ENCODE data around the gene SLC4A1AP.

SLC4A1AP gene

GRCh38 chr2:27702302-27702701 lies 38.6 kb downstream of the SLC4A1AP start:
- DNase-seq (ENCODE audit: low read depth, low spot score): no peak

GRCh38 chr2:27703638-27704341 lies 40.1 kb downstream of the SLC4A1AP start:
- peak; percentile 81 for DNase-seq (ENCODE audit: low read depth, low spot score)

- DNase-seq (ENCODE audit: low read depth, low spot score): no peak
Observed at GRCh38 chr2:27704342-27704876, 40.7 kb downstream of the SLC4A1AP start.

- DNase-seq (ENCODE audit: low read depth, low spot score): no peak
Observed at GRCh38 chr2:27705851-27706622, 42.3 kb downstream of the SLC4A1AP start.

GRCh38 chr2:27707462-27708256 lies 44.0 kb downstream of the SLC4A1AP start:
- DNase-seq (ENCODE audit: low read depth, low spot score): no peak

GRCh38 chr2:27708257-27708654 lies 44.6 kb downstream of the SLC4A1AP start:
- no peak for DNase-seq (ENCODE audit: low read depth, low spot score)

GRCh38 chr2:27708666-27709065 lies 45.0 kb downstream of the SLC4A1AP start:
- DNase-seq (ENCODE audit: low read depth, low spot score): no peak

GRCh38 chr2:27709326-27709725 lies 45.6 kb downstream of the SLC4A1AP start:
- DNase-seq (ENCODE audit: low read depth, low spot score): no peak

GRCh38 chr2:27709960-27710575 lies 46.4 kb downstream of the SLC4A1AP start:
- DNase-seq (ENCODE audit: low read depth, low spot score): no peak

GRCh38 chr2:27710640-27711430 lies 47.1 kb downstream of the SLC4A1AP start:
- no peak for DNase-seq (ENCODE audit: low read depth, low spot score)

GRCh38 chr2:27711804-27712203 lies 48.1 kb downstream of the SLC4A1AP start:
- DNase-seq (ENCODE audit: low read depth, low spot score): no peak

GRCh38 chr2:27712522-27712921 lies 48.8 kb downstream of the SLC4A1AP start:
- no peak for DNase-seq (ENCODE audit: low read depth, low spot score)

GRCh38 chr2:27713201-27713600 lies 49.5 kb downstream of the SLC4A1AP start:
- no peak for DNase-seq (ENCODE audit: low read depth, low spot score)

- no peak for DNase-seq (ENCODE audit: low read depth, low spot score)
Observed at GRCh38 chr2:27714053-27714452, 50.4 kb downstream of the SLC4A1AP start.

GRCh38 chr2:27714851-27715291 lies 51.2 kb downstream of the SLC4A1AP start:
- no peak for DNase-seq (ENCODE audit: low read depth, low spot score)

GRCh38 chr2:27715318-27716210 lies 51.9 kb downstream of the SLC4A1AP start:
- no peak for DNase-seq (ENCODE audit: low read depth, low spot score)

- no peak for DNase-seq (ENCODE audit: low read depth, low spot score)
Observed at GRCh38 chr2:27716301-27717069, 52.8 kb downstream of the SLC4A1AP start.

GRCh38 chr2:27717070-27717795 lies 53.5 kb downstream of the SLC4A1AP start:
- DNase-seq (ENCODE audit: low read depth, low spot score): no peak

Measured in activated naive CD8-positive, alpha-beta T cell treated with anti-CD3 and anti-CD28 coated beads, Interleukin-2, amount 50 U/mL, for 16 hours (primary cell).